Peyer's patch (tissue), 4 donors: Measurements from ENCODE around the gene CD209. TPM values are rescaled to one million over a fixed set of nuclear protein-coding genes. Genes with fewer than 3 reads are reported as not detected.
"Not testable (repeated sequence)": the region's sequence is repeated elsewhere in the genome, so short reads cannot be mapped to it uniquely, and the experiment has no call there.

Experiments
- DNase-seq, 3 donors: peaks; one replicate each; pipeline ENCODE4 v3.0.0-alpha.2; 2017 to 2019
- H3K27ac ChIP-seq, 4 donors: fragments of 200-600 bp; sonication (generic); one replicate each; pipeline ENCODE4 v1.5.1; 2016 to 2019
- H3K27me3 ChIP-seq, 2 donors: fragments of 200-600 bp; sonication (generic); one replicate each; pipeline ENCODE4 v1.5.1; 2019
- H3K36me3 ChIP-seq, 3 donors: fragments of 200-600 bp; sonication (generic); one replicate each; pipeline ENCODE4 v1.5.1; 2016 to 2019
- H3K4me1 ChIP-seq, 4 donors: fragments of 200-600 bp; sonication (generic); one replicate each; pipeline ENCODE4 v1.5.1; 2016 to 2019
- H3K4me3 ChIP-seq, 4 donors: fragments of 200-600 bp; sonication (generic); 1 replicate in 3 of 4; 2 replicates in 1 of 4; pipeline ENCODE4 v1.5.1; 2016 to 2019; ENCODE audit warnings: mild to moderate bottlenecking in 1 of 4
- H3K9me3 ChIP-seq, 4 donors: fragments of 200-600 bp; sonication (generic); one replicate each; pipeline ENCODE4 v1.5.1; 2016 to 2019; ENCODE audit warnings: mild to moderate bottlenecking in 1 of 4
- CTCF ChIP-seq, 6 experiments: fragments of 450-650 bp in 4 of 6; fragments of 200-600 bp in 2 of 6; sonication (generic) in 1 of 6; IDR thresholded peaks; one replicate each; pipeline ENCODE4 v1.5.1; 2017 to 2019; ENCODE audit warnings: antibody characterized with exemption in 6 of 6, mild to moderate bottlenecking in 3 of 6, moderate library complexity in 1 of 6
- POLR2A ChIP-seq, 2 donors: fragments of 450-650 bp; IDR thresholded peaks; one replicate each; pipeline ENCODE4 v1.5.1; 2017; ENCODE audit warnings: antibody characterized with exemption in 2 of 2, mild to moderate bottlenecking in 2 of 2, moderate library complexity in 2 of 2
- total RNA-seq, 4 donors: library from RNA; depleted of rRNA; stranded (reverse); fragments of >200 nt; gene quantifications; one replicate each; pipeline ENCODE4 v1.1.0, GENCODE V29; 2016

The CD209 gene
- total RNA-seq, 4 donors from 2014 or later: 1.6 to 31.4 (median 5.2) TPM

DNA sequence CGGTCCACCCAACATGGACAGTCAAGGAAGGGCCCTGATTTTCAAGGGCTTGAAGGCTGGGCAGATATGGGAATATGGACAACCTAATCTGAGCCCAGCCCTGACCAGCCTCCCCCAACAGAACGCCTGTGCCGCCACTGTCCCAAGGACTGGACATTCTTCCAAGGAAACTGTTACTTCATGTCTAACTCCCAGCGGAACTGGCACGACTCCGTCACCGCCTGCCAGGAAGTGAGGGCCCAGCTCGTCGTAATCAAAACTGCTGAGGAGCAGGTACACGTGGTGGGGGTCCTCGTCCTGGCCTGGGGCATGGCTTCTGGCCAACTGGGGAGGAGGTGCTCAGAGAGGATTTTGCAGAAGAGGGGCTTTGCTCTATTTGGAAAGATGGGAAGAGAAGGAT is 19.2 kb upstream of the CD209 start:
- no peaks in the 10 kb centered on the region for H3K9me3 ChIP-seq
- no peak for DNase-seq
- H3K27me3 ChIP-seq: no peaks in the 10 kb centered on the region
- no peak overlapping the region for H3K27ac ChIP-seq
- no peak overlapping the region for H3K4me3 ChIP-seq
- H3K4me1 ChIP-seq: no peaks in the 10 kb centered on the region
- no peaks in the 10 kb centered on the region for H3K36me3 ChIP-seq
- TF ChIP-seq POLR2A (IDR thresholded peaks at IDR 0.05): no peak

GRCh38 chr19:7765043-7765442 is 17.7 kb upstream of the CD209 start:
- DNase-seq, H3K4me3 ChIP-seq, H3K4me1 ChIP-seq, H3K27me3 ChIP-seq, H3K9me3 ChIP-seq, H3K36me3 ChIP-seq, H3K27ac ChIP-seq: not testable (repeated sequence)

GRCh38 chr19:7764157-7764556 is 16.8 kb upstream of the CD209 start:
- not testable (repeated sequence) for H3K9me3 ChIP-seq, H3K36me3 ChIP-seq, H3K27me3 ChIP-seq, DNase-seq, H3K27ac ChIP-seq, H3K4me1 ChIP-seq, H3K4me3 ChIP-seq

GRCh38 chr19:7763696-7764095 is 16.4 kb upstream of the CD209 start:
- Histone ChIP-seq H3K27me3 (no peaks in the 10 kb centered on the region), H3K4me3 (no peak overlapping the region), H3K4me1 (no peaks in the 10 kb centered on the region), H3K27ac (no peak overlapping the region), H3K9me3 (no peaks in the 10 kb centered on the region), H3K36me3 (no peaks in the 10 kb centered on the region)
- DNase-seq: no peak
- TF ChIP-seq CTCF (IDR thresholded peaks at IDR 0.05) (no peak), POLR2A (IDR thresholded peaks at IDR 0.05) (no peak)

DNA sequence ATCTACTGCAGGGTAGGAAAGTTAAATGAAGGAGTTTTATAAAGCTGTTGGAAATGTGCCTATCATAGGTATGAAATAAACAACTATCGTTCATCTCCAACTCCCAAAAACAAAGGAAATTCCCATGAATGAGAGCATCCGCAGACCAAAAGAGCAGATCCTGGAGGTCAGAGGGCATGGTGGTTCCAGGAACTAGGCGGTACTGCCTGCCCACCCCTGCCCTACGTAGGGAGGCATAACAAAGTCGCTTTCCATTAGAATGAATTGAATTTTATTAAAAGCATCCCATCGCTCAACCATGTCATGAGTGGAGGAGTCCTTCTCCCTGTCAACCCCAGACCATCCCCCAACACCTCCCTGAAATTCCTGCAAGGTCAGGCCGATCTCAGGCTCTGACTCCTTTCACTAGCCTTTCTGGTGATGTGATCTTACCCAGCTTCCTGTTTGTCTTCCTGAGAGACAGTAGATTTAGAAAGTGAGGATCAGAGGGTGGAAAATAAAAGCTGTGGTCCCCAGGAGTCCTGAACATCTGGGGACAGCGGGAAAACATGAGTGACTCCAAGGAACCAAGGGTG is 15.5 kb upstream of the CD209 start, which contains the start of gene CLEC4M:
Gene CLEC4M, plus strand, starts transcription at position 525 of the 575 bp plus-strand sequence. Its CDS starts 24 bp downstream, at position 549.
- H3K27me3 ChIP-seq: no peaks in the 10 kb centered on the region
- H3K4me1 ChIP-seq: no peaks in the 10 kb centered on the region
- H3K36me3 ChIP-seq: no peaks in the 10 kb centered on the region
- H3K9me3 ChIP-seq: peaks cover 0 to 8% (median 2%) of the 10 kb centered on the region in 4 donors
- DNase-seq: no peak
- TF ChIP-seq POLR2A (IDR thresholded peaks at IDR 0.05): no peak
- no peak for TF ChIP-seq CTCF (IDR thresholded peaks at IDR 0.05)
- H3K27ac ChIP-seq: no peak within 1 kb of the TSS
- H3K4me3 ChIP-seq: no peak within 1 kb of the TSS

- H3K36me3 ChIP-seq: no peaks in the 10 kb centered on the region
- TF ChIP-seq POLR2A (IDR thresholded peaks at IDR 0.05): no peak
- TF ChIP-seq CTCF (IDR thresholded peaks at IDR 0.05): no peak
- no peak overlapping the region for H3K4me3 ChIP-seq
- H3K9me3 ChIP-seq: peaks cover 0 to 22% (median 6%) of the 10 kb centered on the region in 4 donors
- H3K27ac ChIP-seq: no peak overlapping the region
- no peaks in the 10 kb centered on the region for H3K4me1 ChIP-seq
- DNase-seq: no peak
- no peaks in the 10 kb centered on the region for H3K27me3 ChIP-seq
Measured at GRCh38 chr19:7759156-7759555, 11.8 kb upstream of the CD209 start.

DNA sequence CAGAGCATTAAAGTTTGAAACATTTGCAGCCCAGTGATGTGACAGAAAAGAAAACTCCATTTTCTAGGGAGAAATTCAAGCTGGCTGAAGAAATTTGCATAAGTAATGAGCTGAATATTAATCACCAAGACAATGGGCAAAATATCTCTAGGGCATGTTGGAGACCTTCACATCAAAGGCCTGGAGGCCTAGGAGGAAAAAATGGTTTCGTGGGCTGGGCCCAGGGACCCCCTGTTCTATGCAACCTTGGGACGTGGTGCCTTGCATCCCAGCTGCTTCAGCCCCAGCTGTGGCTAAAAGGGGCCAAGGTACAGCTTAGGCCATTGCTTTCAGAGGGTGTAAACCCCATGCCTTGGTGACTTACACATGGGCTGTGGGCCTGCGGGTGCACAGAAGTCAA is 10.0 kb upstream of the CD209 start:
- no peak for TF ChIP-seq CTCF (IDR thresholded peaks at IDR 0.05)
- TF ChIP-seq POLR2A (IDR thresholded peaks at IDR 0.05): no peak
- Histone ChIP-seq H3K9me3 (peaks cover 0 to 22% (median 6%) of the 10 kb centered on the region in 4 donors), H3K4me1 (no peaks in the 10 kb centered on the region), H3K4me3 (no peak overlapping the region), H3K27me3 (no peaks in the 10 kb centered on the region), H3K36me3 (no peaks in the 10 kb centered on the region), H3K27ac (no peak overlapping the region)
- no peak for DNase-seq
